ENCODE measurements around the gene EME2.
A peak's percentile ranks its signal among the peaks of the same experiment; 100 is the strongest.

EME2 gene

GRCh38 chr16:1808691-1809090 lies 36.1 kb downstream of the EME2 start:
- no peak for DNase-seq (ENCODE audit: low read depth)
- TF ChIP-seq CTCF (IDR thresholded peaks at IDR 0.05; ENCODE audit: low read length, missing control alignments), result no peak
- no peak overlapping the region for H3K4me3 ChIP-seq (replicated peaks; ENCODE audit: low read depth, low read length)

GRCh38 chr16:1809281-1809801 lies 36.7 kb downstream of the EME2 start:
- DNase-seq (ENCODE audit: low read depth), result no peak
- H3K4me3 ChIP-seq (replicated peaks; ENCODE audit: low read depth, low read length), result no peak overlapping the region
- no peak for TF ChIP-seq CTCF (IDR thresholded peaks at IDR 0.05; ENCODE audit: low read length, missing control alignments)

GRCh38 chr16:1810106-1810505 lies 37.5 kb downstream of the EME2 start:
- TF ChIP-seq CTCF (IDR thresholded peaks at IDR 0.05; ENCODE audit: low read length, missing control alignments), result no peak
- DNase-seq (ENCODE audit: low read depth), result no peak
- H3K4me3 ChIP-seq (replicated peaks; ENCODE audit: low read depth, low read length), result no peak overlapping the region

GRCh38 chr16:1810536-1810935 lies 37.9 kb downstream of the EME2 start:
- TF ChIP-seq CTCF (IDR thresholded peaks at IDR 0.05; ENCODE audit: low read length, missing control alignments), result no peak
- H3K4me3 ChIP-seq (replicated peaks; ENCODE audit: low read depth, low read length), result no peak overlapping the region
- DNase-seq (ENCODE audit: low read depth), result no peak

GRCh38 chr16:1812732-1813163 lies 40.1 kb downstream of the EME2 start:
- peak; percentile 63 for TF ChIP-seq CTCF (IDR thresholded peaks at IDR 0.05; ENCODE audit: low read length, missing control alignments)
- no peak overlapping the region for H3K4me3 ChIP-seq (replicated peaks; ENCODE audit: low read depth, low read length)
- peak; percentile 89 for DNase-seq (ENCODE audit: low read depth)

- no peak for DNase-seq (ENCODE audit: low read depth)
- no peak overlapping the region for H3K4me3 ChIP-seq (replicated peaks; ENCODE audit: low read depth, low read length)
- no peak for TF ChIP-seq CTCF (IDR thresholded peaks at IDR 0.05; ENCODE audit: low read length, missing control alignments)
Measured at GRCh38 chr16:1815461-1815860, 42.9 kb downstream of the EME2 start.

All from fibroblast of pulmonary artery (primary cell).